ENCODE results near the gene CRIP2. TPM values are rescaled to one million over a fixed set of nuclear protein-coding genes. Genes with fewer than 3 reads are reported as not detected.

CRIP2 gene
- total RNA-seq, 2 donors from 2014 or later = 0.97 to 2.2 TPM

DNA sequence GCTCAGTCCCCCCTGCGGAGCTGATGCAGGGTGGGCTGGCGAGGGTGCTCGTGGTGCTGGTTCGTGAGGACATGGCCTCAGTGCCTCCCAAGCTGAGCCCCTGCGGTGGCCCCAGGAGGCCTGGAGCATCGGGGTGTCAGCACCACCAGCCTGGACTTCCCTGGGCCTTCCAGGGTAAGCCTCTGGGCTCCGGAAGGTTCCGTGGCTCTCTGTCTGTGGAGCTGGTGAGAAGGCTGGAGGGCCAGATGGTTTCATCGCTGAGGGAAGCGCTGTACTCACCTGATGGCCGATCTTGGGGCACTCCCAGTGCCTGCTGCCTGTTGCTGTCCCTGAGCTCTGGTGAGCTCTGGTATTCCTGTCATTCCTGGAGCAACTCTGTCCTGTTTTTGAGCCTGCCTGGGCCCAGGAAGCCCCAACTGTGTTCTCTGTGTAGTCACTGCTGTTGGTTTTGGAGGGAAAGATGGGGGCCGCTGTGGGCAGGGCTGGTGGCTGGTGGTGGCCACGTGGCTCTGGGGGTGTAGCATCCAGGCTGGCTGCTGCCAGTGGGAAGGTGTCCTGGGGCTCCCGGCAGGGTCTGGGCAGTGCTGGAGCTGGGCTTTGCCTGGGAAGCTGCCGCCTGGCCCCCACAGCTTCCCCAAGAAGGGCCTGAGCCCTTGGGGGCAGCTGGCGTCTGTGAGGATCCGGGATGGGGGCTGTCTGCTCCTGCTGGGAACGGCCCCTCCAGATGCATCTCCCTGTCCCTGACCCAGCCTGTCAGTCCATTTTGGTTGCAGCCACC is 36.7 kb upstream of the CRIP2 start:
- Mint-ChIP-seq H3K27me3 (no peaks in the 10 kb centered on the region), H3K36me3 (ENCODE audit: low read depth) (peaks cover 17% of the 10 kb centered on the region), H3K4me1 (peaks cover 15% of the 10 kb centered on the region), H3K27ac (no peak overlapping the region), H3K9me3 (no peaks in the 10 kb centered on the region), H3K4me3 (no peak overlapping the region)
- ATAC-seq (replicated peaks) = no peak

DNA sequence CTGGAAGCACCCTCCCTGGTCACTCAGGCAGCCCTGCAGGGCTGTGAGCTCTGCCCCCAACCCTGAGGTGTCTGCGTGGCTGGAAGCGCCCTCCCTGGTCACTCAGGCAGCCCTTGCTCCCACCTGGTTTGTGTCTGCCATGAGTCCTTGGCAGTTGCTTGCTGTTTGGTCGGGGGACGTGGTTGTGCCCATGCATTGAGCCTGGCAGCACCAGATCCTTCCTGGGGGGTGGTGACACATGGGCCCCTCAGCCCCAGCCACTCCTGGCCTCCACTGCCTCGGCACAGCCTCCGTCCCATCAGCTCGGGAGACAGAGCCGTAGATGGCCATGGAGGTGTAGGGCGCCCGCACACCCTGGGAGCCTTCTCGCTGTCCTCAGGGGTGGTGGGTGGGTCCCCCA is 35.4 kb upstream of the CRIP2 start:
- Mint-ChIP-seq H3K4me1 (peaks cover 15% of the 10 kb centered on the region), H3K27me3 (no peaks in the 10 kb centered on the region), H3K9me3 (no peaks in the 10 kb centered on the region), H3K27ac (no peak overlapping the region), H3K4me3 (no peak overlapping the region), H3K36me3 (ENCODE audit: low read depth) (peaks cover 17% of the 10 kb centered on the region)
- no peak for ATAC-seq (replicated peaks)

DNA sequence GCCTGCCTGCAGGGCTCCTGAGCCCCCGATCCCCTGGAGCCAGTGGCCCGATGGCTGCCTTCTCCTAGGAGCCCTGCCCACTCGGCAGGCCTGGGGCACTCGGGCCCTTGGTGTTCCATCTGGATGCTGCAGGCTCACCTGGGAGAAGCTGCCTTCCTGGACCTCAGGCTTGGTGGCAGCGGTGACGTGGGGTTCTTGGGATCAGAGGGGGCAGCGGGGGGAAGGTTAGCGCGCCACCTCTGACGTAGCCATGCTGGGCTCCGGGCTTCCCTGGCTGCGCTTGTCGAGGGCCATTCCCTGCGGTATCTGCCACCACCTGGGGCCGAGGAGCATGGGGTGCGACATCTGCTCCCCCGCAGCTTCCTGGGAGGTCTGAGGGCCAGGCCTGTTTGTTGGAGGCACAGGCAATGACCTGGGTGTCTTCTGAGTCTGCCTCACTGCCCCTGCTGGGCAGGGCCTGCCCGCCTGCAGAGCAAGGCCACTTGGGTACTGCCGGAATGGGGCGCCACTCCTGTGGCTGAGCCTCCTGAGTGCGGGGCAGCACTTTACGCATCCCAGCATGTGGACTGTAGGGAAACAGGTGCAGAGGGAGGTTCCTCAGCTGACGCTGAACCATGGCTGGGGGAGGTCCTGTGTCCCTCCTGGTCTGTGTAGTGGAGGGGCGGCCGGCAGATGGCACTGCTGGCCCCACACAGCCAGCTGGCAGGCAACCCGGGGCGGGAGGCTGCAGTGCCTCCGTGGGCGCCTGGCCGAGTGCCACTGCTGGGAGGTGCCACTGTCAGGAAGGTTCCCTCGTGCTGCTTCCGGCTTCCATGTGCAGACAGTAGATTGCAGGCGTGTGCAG is 34.7 kb upstream of the CRIP2 start:
- ATAC-seq (replicated peaks) = no peak
- Mint-ChIP-seq H3K4me1 (peaks cover 12% of the 10 kb centered on the region), H3K9me3 (no peaks in the 10 kb centered on the region), H3K4me3 (no peak overlapping the region), H3K27me3 (no peaks in the 10 kb centered on the region), H3K27ac (no peak overlapping the region), H3K36me3 (ENCODE audit: low read depth) (peaks cover 17% of the 10 kb centered on the region)

DNA sequence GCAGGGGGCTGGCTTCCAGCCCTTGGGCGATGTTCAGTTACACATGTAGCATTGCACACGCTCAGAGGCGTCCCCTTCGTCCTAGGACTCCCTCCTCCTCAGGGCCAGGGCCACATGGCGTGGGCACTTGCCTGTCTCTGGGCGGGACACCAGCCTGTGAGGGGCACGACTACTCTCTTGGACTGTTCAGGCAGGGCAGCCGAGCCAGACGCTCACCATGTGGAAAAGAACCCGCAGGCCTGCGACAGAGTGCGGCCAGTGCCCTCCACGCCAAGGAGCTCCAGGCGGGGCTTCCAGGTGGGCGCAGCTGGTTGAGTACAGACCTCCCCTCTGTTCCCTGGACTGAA is 34.1 kb upstream of the CRIP2 start:
- H3K27me3 Mint-ChIP-seq = no peaks in the 10 kb centered on the region
- H3K9me3 Mint-ChIP-seq = no peaks in the 10 kb centered on the region
- peaks cover 14% of the 10 kb centered on the region for H3K36me3 Mint-ChIP-seq (ENCODE audit: low read depth)
- no peak overlapping the region for H3K27ac Mint-ChIP-seq
- no peak for ATAC-seq (replicated peaks)
- H3K4me3 Mint-ChIP-seq = no peak overlapping the region
- peaks cover 8% of the 10 kb centered on the region for H3K4me1 Mint-ChIP-seq

DNA sequence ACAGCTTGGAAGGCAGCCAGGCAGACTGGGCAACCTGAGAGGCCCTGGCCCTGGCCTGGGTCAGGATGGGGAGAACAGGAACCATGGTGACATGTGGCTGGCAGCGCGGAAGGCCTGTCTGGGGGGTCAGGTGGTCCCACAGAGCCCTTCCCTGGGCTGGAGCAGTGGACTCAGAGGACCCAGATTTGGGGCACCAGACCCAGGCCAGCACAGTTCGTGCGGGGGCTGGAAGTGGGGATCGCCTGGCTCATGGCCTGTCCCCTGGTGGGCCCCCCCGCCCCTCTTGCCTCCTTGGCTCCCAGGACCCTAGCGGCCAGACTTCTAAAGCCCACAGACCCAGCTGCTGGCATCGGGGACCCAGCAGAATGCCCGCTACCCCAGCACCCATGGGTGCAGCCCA is 33.6 kb upstream of the CRIP2 start:
- Mint-ChIP-seq H3K9me3 (no peaks in the 10 kb centered on the region), H3K27ac (no peak overlapping the region), H3K27me3 (no peaks in the 10 kb centered on the region), H3K4me1 (peaks cover 5% of the 10 kb centered on the region), H3K36me3 (ENCODE audit: low read depth) (peaks cover 12% of the 10 kb centered on the region), H3K4me3 (no peak overlapping the region)
- no peak for ATAC-seq (replicated peaks)

DNA sequence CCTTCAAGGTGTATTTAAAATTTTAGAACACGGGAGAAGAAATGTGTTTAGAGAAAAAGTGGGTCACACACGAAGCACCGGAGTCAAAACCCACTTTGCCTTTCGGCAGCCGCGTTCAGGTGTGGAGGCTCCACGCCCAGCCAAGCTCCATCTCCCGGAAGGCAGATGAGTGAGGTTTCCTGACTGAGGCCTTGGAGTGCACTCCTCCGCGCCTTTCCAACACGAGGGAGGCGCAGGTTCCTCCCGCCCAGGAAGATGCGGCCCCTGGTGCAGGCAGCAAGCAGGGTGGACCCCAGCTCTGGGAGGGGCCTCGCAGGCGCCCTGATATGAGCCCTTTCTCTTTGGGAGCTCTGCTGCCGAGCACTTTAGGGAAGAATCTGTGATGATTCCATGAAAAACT is 32.5 kb upstream of the CRIP2 start:
- H3K27ac Mint-ChIP-seq = peak overlapping the region; percentile 22
- H3K4me3 Mint-ChIP-seq = no peak overlapping the region
- no peaks in the 10 kb centered on the region for H3K9me3 Mint-ChIP-seq
- no peaks in the 10 kb centered on the region for H3K4me1 Mint-ChIP-seq
- ATAC-seq (replicated peaks) = no peak
- H3K36me3 Mint-ChIP-seq (ENCODE audit: low read depth) = peaks cover 12% of the 10 kb centered on the region
- no peaks in the 10 kb centered on the region for H3K27me3 Mint-ChIP-seq

DNA sequence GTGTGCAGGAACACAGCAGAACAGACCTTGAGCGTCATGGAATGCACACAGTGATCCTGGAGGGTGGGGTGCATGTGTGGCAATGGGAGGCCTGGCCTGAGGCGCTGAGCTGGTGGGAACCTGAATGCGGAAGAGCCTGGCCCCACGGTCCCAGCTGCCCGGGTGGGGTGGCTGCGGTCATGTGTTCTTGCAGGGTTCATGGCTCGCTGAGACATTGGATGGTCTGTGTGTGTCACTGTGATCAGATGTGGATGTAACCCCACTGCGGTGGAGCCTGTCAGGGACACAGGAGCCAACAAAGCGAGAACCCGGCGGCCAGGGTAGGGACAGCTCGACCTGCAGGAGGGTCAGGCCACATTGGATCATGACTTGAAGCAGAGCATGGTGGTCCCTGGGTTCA is 31.8 kb upstream of the CRIP2 start:
- Mint-ChIP-seq H3K4me3 (no peak overlapping the region), H3K4me1 (no peaks in the 10 kb centered on the region), H3K27me3 (no peaks in the 10 kb centered on the region), H3K27ac (no peak overlapping the region), H3K36me3 (ENCODE audit: low read depth) (peaks cover 12% of the 10 kb centered on the region), H3K9me3 (no peaks in the 10 kb centered on the region)
- no peak for ATAC-seq (replicated peaks)

DNA sequence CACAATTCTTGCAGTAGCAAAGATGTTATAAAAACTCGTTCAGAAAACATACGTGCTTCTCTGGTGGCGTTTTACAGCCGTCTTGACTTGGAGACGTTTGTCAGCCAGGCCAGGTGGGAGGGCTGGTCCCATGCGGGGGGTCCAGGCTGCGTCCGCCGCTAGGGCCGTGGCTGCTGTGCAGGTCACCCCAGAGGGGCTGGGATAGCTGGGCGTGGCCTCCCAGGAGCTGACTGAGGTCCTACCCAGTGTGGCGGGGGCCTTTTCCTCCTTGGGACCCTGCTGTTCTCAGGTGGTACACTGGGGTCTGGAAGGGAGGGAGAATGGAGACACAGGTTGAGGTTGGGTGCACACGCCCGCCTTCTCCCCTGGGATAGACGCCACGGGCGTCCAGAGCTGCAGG is 29.8 kb upstream of the CRIP2 start:
- Mint-ChIP-seq H3K9me3 (no peaks in the 10 kb centered on the region), H3K36me3 (ENCODE audit: low read depth) (peaks cover 12% of the 10 kb centered on the region), H3K4me3 (no peak overlapping the region), H3K27ac (no peak overlapping the region), H3K27me3 (no peaks in the 10 kb centered on the region), H3K4me1 (no peaks in the 10 kb centered on the region)
- ATAC-seq (replicated peaks) = no peak

DNA sequence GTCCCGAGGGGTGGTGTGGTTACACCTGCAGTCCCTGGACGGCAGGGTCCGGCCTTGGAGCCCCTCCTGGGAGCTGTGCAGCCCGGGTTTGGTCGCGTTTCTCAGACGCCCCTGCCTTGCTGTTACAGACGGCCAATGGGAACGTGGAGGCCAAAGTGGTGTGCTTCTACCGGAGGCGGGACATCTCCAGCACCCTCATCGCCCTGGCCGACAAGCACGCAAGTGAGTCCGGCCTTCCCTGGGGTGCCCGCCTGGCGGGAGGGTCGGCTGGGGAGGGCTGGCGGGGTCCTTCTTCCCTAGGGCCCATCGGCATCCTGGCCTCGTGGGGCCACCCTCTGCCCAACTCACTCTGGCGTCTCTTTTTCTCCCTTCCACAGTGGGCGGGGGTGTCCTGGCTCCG is 29.3 kb upstream of the CRIP2 start:
- no peak for ATAC-seq (replicated peaks)
- H3K27me3 Mint-ChIP-seq = no peaks in the 10 kb centered on the region
- H3K36me3 Mint-ChIP-seq (ENCODE audit: low read depth) = peaks cover 12% of the 10 kb centered on the region
- no peaks in the 10 kb centered on the region for H3K9me3 Mint-ChIP-seq
- no peak overlapping the region for H3K27ac Mint-ChIP-seq
- H3K4me1 Mint-ChIP-seq = no peaks in the 10 kb centered on the region
- H3K4me3 Mint-ChIP-seq = no peak overlapping the region

DNA sequence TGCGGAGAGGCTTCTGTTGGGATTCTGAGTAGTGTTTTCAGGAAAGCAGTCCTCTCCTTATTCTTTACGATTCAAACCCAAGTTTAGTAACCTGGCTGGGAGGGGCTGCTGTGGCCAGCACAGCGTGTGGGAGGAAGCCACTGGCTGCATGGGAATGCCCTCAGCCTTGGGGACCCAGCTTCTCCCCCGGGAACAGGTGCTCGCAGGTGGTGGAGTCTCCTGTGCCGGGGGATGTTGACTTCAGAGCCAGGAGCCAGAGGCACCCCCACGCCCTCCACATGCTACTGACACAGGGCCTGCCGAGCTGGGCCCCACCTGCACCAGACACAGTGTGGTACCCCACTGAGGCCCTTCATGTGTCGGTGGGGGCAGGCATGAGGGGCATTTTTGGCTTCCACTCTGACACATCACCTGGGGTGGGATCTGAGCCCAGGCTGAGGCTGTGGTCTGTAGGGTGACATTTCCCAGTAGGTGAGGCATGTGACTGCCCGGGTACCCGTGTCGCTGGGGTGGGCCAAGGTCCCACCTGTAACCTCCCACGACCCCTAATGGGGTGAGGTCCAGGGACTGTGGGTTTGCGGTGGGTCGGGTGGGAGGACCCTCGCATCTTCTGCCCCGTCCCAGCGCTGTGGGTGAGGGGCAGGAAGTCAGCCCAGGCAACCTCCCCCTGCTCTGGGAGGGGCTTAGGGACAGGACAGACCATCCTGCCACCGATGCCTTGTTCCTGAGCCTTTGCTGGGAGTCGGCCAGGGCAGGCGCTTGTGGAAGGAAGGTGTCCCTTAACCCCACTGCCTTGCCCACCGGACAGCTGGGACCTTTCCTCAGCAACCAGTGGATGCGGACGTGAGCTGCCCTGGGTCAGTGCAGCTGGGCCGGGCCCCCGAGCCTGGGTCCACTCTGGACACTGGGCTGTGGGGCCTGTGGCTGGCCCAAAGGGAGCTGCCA is 28.4 kb upstream of the CRIP2 start:
- Mint-ChIP-seq H3K27ac (no peak overlapping the region), H3K4me3 (no peak overlapping the region), H3K27me3 (no peaks in the 10 kb centered on the region), H3K36me3 (ENCODE audit: low read depth) (peaks cover 14% of the 10 kb centered on the region), H3K9me3 (no peaks in the 10 kb centered on the region), H3K4me1 (no peaks in the 10 kb centered on the region)
- ATAC-seq (replicated peaks) = no peak

DNA sequence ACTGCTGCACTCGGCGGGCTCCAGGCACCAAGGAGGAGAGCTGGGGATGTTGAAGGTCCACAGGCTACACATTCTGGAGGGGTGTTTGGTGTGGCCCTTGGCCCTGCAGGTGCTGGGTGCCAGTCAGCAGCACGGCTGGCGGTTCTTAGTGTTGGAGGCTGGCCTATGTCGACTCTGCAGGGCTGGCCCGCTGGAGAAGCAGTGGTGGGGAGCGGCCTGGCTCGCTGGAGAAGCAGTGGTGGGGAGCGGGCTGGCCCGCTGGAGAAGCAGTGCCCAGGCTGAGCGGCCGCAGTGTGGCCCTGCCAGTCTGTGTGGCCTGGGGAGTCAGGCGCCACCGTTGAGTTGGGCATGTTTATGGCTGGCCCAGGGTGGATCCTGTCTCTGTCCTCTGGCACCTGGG is 27.6 kb upstream of the CRIP2 start:
- peaks cover 14% of the 10 kb centered on the region for H3K36me3 Mint-ChIP-seq (ENCODE audit: low read depth)
- ATAC-seq (replicated peaks) = no peak
- no peak overlapping the region for H3K4me3 Mint-ChIP-seq
- no peaks in the 10 kb centered on the region for H3K27me3 Mint-ChIP-seq
- no peaks in the 10 kb centered on the region for H3K4me1 Mint-ChIP-seq
- H3K27ac Mint-ChIP-seq = no peak overlapping the region
- no peaks in the 10 kb centered on the region for H3K9me3 Mint-ChIP-seq

DNA sequence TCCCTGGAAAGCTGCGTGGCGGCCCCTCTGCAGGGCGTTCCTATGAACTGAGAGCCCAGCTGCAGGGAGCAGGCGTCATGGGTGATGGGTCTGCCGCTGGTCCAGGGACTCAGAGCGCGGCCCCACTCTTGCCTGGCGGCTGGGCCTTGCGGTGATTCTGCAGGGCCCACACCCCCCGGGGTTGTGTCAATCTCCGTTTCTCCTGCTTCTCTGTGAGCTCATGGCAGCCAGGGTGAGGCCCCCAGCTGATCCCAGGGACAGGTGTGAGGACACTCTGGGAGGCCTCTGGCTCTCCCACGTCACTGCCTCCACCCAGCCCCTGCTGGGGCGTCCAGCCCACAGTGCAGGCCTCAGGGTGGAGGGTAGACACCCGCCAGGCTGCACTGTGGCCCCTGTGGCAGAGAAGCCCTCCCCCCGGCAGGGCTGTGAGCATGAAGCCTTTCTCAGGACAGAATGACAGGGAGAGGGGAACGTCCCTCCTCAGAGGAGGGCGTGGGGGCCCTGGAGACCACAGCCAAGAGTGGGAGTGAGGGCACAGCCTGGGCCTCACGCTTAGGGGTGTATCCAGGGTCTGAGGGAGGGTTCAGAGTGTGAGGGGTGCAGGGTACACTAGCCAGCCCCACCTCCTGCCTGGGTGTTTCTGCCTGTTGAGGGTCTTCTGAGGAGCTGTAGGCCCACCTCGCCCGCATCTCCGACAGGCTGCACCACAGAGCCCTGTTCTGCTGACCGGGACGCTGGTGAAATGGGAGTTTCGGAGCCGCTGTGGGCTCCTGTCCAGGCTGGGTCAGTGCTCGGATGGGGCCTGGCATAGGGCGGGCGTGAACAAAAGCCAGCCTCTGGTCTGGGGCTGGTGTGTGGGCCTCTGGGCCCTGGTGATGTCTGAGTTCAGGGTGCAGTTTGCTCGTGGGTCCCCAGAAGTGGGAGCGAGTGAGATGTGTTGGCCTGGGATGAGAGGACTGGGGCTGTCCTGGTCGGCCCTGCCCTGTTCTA is 26.7 kb upstream of the CRIP2 start:
- Mint-ChIP-seq H3K27ac (no peak overlapping the region), H3K4me3 (no peak overlapping the region), H3K4me1 (no peaks in the 10 kb centered on the region), H3K27me3 (no peaks in the 10 kb centered on the region), H3K9me3 (no peaks in the 10 kb centered on the region), H3K36me3 (ENCODE audit: low read depth) (peaks cover 18% of the 10 kb centered on the region)
- peak; percentile 6 for ATAC-seq (replicated peaks)

DNA sequence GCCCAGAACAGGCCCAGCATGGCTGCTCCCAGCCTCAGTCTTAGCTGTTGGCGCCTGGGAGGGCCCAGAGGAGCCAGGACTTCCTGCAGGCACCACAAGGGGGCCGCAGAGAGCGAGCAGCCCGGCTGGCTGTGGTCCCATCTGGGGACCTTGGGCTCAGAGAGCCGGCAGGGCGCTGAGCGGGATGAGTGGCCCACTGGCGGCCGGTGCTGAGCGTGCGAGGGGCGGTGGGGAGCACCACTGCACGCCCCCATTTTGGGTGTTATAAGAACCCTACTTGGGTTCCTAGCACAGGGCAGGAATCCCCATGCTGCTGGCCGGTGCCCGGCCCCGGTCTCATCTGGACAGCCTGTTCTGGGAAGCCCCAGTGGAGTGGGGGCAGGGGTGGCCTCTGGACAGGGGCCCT is 25.9 kb upstream of the CRIP2 start:
- no peak overlapping the region for H3K4me3 Mint-ChIP-seq
- H3K27me3 Mint-ChIP-seq = no peaks in the 10 kb centered on the region
- H3K36me3 Mint-ChIP-seq (ENCODE audit: low read depth) = peaks cover 22% of the 10 kb centered on the region
- H3K9me3 Mint-ChIP-seq = no peaks in the 10 kb centered on the region
- H3K4me1 Mint-ChIP-seq = no peaks in the 10 kb centered on the region
- ATAC-seq (replicated peaks) = peak; percentile 89
- H3K27ac Mint-ChIP-seq = no peak overlapping the region

Data from activated T-helper 17 cell treated with anti-CD3 and anti-CD28 coated beads, Interleukin-2, amount 50 U/mL, for 72 hours (primary cell).